ENCODE data around the gene CEP76. TPM values are rescaled to one million over a fixed set of nuclear protein-coding genes. Genes with fewer than 3 reads are reported as not detected.
A peak's percentile ranks its signal among the peaks of the same experiment; 100 is the strongest.

Gene CEP76
- total RNA-seq (10.0 and 12.6 TPM in 2 replicates), polyA plus RNA-seq (5.3 and 7.4 TPM in 2 replicates), polyA minus RNA-seq (3.4 and 7.3 TPM in 2 replicates)
- 8.6 TPM for total RNA-seq (2013)

GRCh38 chr18:12702221-12703095 lies at the start of gene CEP76, which contains the start of gene PSMG2:
TSS of gene CEP76 (minus strand) at chr18:12702723. CDS start at chr18:12702548, 175 bp downstream.
TSS of gene PSMG2 (plus strand) at chr18:12703042. CDS start at chr18:12703108, 66 bp downstream.
- H3K9me3 ChIP-seq (ENCODE audit: control extremely low read depth in 1 of 3, control insufficient read depth in 2 of 3, insufficient read depth in 1 of 3, low read length in 2 of 3) = no peaks in the 10 kb centered on the region

More at GRCh38 chr18:12702221-12703095, at the start of gene CEP76, which contains the start of gene PSMG2:
- Histone ChIP-seq H3K4me1 (ENCODE audit: control insufficient read depth in 2 of 2, insufficient read depth in 2 of 2, low read length in 2 of 2) (peaks cover 22 to 26% of the 10 kb centered on the region in 2 donors), H3K36me3 (replicated peaks in 1 of 2; ENCODE audit: control extremely low read depth in 1 of 2, control insufficient read depth in 1 of 2, extremely low read depth in 1 of 2, insufficient read depth in 2 of 2, low read length in 1 of 2) (peaks cover 6 to 7% of the 10 kb centered on the region in 2 experiments), H3K79me2 (ENCODE audit: control insufficient read depth, insufficient read depth, low read length) (peaks cover 69% of the 10 kb centered on the region), H3K4me2 (replicated peaks; ENCODE audit: low read depth, low read length, poor library complexity, severe bottlenecking) (peak within 1 kb of the TSS; percentile 85), H2AFZ (ENCODE audit: insufficient read depth, low read depth, low read length, poor library complexity, severe bottlenecking) (peak within 1 kb of the TSS; percentile 98), H3K27me3 (replicated peaks in 1 of 4; ENCODE audit: control extremely low read depth in 1 of 4, control insufficient read depth in 3 of 4, insufficient read depth in 4 of 4, low read length in 3 of 4) (no peaks in the 10 kb centered on the region), H3K9ac (ENCODE audit: low read length) (peak within 1 kb of the TSS; percentile 95), H4K20me1 (ENCODE audit: control insufficient read depth, insufficient read depth, low read length, poor library complexity, severe bottlenecking) (peaks cover 13% of the 10 kb centered on the region), H3K4me3 (ENCODE audit: control extremely low read depth in 1 of 5, extremely low read depth in 1 of 5, insufficient read depth in 1 of 5, low read depth in 2 of 5, low read length in 4 of 5) (peak within 1 kb of the TSS; percentile 84 to 95 (median 86)), H3K27ac (ENCODE audit: low read length in 2 of 2) (peak within 1 kb of the TSS; percentile 96 to 100)
- ChIA-PET POLR2A (interaction anchor here (0.8 to 1.9 kb wide), 7 partner anchors 22 to 435 kb away, joined by 3 to 15 read pairs (median 4); partner anchors contain the start of genes AFG3L2, PRELID3A and PTPN2), CTCF (interaction anchor here (0.6 to 2.4 kb wide), 8 partner anchors 12 to 326 kb away, joined by 3 to 8 read pairs (median 3); partner anchors contain the start of gene AFG3L2)
- ATAC-seq (ENCODE audit: low read depth) (peak; percentile 85), DNase-seq (peak; percentile 96)
- H3K27ac Mint-ChIP-seq = peak within 1 kb of the TSS; percentile 100
- no peaks in the 10 kb centered on the region for H3K9me3 Mint-ChIP-seq (ENCODE audit: insufficient read depth)
- intact Hi-C loops (cut with micrococcal nuclease) = loop anchor here (1.0 to 5.0 kb wide), 8 partner anchors 46 to 1024 kb away; partner anchors contain the start of genes AFG3L2, CEP192, CHMP1B and FAM210A
- H3K4me1 Mint-ChIP-seq = peaks cover 37% of the 10 kb centered on the region
- TF ChIP-seq, protein P1, sequence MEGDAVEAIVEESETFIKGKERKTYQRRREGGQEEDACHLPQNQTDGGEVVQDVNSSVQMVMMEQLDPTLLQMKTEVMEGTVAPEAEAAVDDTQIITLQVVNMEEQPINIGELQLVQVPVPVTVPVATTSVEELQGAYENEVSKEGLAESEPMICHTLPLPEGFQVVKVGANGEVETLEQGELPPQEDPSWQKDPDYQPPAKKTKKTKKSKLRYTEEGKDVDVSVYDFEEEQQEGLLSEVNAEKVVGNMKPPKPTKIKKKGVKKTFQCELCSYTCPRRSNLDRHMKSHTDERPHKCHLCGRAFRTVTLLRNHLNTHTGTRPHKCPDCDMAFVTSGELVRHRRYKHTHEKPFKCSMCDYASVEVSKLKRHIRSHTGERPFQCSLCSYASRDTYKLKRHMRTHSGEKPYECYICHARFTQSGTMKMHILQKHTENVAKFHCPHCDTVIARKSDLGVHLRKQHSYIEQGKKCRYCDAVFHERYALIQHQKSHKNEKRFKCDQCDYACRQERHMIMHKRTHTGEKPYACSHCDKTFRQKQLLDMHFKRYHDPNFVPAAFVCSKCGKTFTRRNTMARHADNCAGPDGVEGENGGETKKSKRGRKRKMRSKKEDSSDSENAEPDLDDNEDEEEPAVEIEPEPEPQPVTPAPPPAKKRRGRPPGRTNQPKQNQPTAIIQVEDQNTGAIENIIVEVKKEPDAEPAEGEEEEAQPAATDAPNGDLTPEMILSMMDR (IDR thresholded peaks at IDR 0.05) = no peak
- no peak for TF ChIP-seq EZH2 (IDR thresholded peaks at IDR 0.05; ENCODE audit: borderline replicate concordance, insufficient read depth, low read depth, low read length, poor library complexity, severe bottlenecking)
- H3K4me3 Mint-ChIP-seq = peak within 1 kb of the TSS; percentile 99
- H3K27me3 Mint-ChIP-seq = no peaks in the 10 kb centered on the region
- WGBS (ENCODE audit: insufficient coverage) = under 1% methylated on average over 89 of the region's 89 CpGs

Measured in B cell (primary cell).